Mucosa of rectum (tissue), 2 donors: ENCODE data around the gene CACNA1B.

Experiments
- H3K27ac ChIP-seq, 2 donors: one replicate each; pipeline ENCODE4 v1.7.0; 2013; ENCODE audit warnings: inconsistent platforms in 2 of 2, low read depth in 2 of 2, low read length in 2 of 2
- H3K27me3 ChIP-seq, 2 donors: one replicate each; pipeline ENCODE4 v1.7.0; 2013; ENCODE audit warnings: low read length in 2 of 2; ENCODE audit not compliant: control insufficient read depth in 2 of 2, insufficient read depth in 2 of 2
- H3K36me3 ChIP-seq, 2 donors: one replicate each; pipeline ENCODE4 v1.7.0; 2013; ENCODE audit warnings: low read length in 2 of 2; ENCODE audit not compliant: control insufficient read depth in 2 of 2, insufficient read depth in 2 of 2
- H3K4me1 ChIP-seq, 2 donors: one replicate each; pipeline ENCODE4 v1.7.0; 2013; ENCODE audit warnings: low read length in 2 of 2, mild to moderate bottlenecking in 1 of 2; ENCODE audit not compliant: control insufficient read depth in 2 of 2, insufficient read depth in 2 of 2
- H3K4me3 ChIP-seq, 2 donors: one replicate each; pipeline ENCODE4 v1.7.0; 2013; ENCODE audit warnings: low read length in 2 of 2
- H3K9ac ChIP-seq, 2 donors: one replicate each; pipeline ENCODE4 v1.7.0; 2013; ENCODE audit warnings: low read length in 2 of 2, low read depth in 1 of 2, mild to moderate bottlenecking in 1 of 2
- H3K9me3 ChIP-seq, 2 donors: one replicate each; pipeline ENCODE4 v1.7.0; 2013; ENCODE audit warnings: low read length in 2 of 2; ENCODE audit not compliant: control insufficient read depth in 2 of 2
- donor health status: healthy.
- donor health status: Normal muscosa, but diverticular disease.

The CACNA1B gene

DNA sequence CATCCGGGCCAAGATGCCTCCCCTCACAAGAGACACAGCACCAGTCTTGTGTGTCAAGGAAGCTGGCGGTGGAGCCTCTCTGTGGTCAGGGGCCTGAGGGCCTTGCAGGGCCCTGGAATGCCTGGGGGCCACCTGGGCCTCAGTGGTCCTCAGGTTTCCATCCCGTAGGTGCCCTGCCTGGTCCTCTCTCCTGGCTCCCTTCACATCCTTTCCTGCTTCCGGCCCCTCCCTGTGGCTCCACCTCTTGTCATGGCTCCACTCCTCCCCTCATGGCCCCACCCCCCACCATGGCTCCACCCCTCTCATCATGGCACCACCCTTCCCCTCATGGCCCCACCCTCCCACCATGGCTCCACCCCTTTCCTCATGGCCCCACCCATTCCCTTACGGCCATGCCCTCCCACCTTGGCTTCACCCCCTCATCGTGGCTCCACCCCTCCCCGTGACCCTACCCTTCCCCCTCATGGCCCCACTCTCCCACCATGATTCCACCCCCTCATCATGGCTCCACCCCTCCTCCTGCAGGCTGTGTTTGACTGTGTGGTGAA, 175.8 kb downstream of the CACNA1B start:
- Histone ChIP-seq H3K4me3 (no peak overlapping the region), H3K4me1 (no peaks in the 10 kb centered on the region), H3K27me3 (peaks cover 0 to 2% of the 10 kb centered on the region in 2 donors), H3K9ac (no peak overlapping the region), H3K36me3 (no peaks in the 10 kb centered on the region), H3K9me3 (no peaks in the 10 kb centered on the region), H3K27ac (no peak overlapping the region)

DNA sequence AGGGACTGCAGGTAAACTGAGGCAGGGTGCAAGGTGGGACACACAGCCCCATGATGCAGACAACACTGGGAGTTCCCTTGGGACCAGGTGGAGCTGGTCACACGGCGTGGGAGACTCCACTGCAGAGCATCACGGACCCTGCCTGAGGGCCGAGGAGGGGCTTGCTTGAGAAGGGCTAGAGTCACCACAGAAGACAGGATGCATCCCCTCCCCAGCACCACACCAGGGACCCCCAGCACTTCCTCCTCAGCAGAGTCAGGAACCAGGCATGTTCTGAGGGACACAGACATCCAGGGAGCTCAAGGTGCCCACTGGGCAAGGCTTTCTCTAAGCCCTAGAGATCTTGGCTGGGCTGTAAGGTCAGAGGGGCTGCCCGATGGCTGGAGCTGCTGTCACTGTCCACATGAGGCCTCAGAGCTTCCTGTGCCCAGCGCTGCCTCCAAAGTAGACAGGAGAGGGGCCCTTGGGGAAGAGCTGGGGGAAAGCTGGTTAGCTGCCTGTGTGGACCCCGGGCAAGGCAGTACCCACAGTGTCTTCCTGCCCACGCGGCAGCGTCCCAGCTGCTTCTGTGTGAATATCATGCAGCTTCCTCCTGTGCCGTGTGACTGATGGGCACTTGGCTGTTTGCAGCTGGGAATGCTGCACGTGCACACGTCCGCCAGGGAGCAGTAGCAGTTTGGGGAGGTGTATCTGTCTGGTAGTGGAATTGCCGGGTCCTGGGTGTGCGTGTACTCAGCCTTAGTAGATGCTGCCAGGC, 176.6 kb downstream of the CACNA1B start:
- H3K9me3 ChIP-seq, result no peaks in the 10 kb centered on the region
- H3K4me3 ChIP-seq, result no peak overlapping the region
- H3K36me3 ChIP-seq, result no peaks in the 10 kb centered on the region
- H3K27me3 ChIP-seq, result peaks cover 0 to 2% of the 10 kb centered on the region in 2 donors
- no peak overlapping the region for H3K9ac ChIP-seq
- H3K4me1 ChIP-seq, result no peaks in the 10 kb centered on the region
- no peak overlapping the region for H3K27ac ChIP-seq

DNA sequence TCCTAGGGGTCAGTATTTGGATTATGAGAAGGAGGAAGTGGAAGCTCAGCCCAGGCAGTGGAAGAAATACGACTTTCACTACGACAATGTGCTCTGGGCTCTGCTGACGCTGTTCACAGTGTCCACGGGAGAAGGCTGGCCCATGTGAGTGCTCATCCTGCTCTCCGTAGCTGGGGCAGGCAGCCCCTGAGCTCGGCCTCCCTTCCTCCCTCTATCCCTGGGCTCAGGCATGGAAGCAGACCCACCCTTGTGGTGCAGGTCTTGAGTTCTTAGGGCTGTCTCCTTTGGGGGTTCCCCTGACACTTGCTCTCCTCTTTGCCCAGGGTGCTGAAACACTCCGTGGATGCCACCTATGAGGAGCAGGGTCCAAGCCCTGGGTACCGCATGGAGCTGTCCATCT, 180.1 kb downstream of the CACNA1B start:
- Histone ChIP-seq H3K9me3 (no peaks in the 10 kb centered on the region), H3K36me3 (no peaks in the 10 kb centered on the region), H3K9ac (no peak overlapping the region), H3K27me3 (no peaks in the 10 kb centered on the region), H3K4me1 (no peaks in the 10 kb centered on the region), H3K27ac (no peak overlapping the region), H3K4me3 (no peak overlapping the region)

- Histone ChIP-seq H3K9me3 (no peaks in the 10 kb centered on the region), H3K4me1 (no peaks in the 10 kb centered on the region), H3K9ac (no peak overlapping the region), H3K27me3 (no peaks in the 10 kb centered on the region), H3K36me3 (no peaks in the 10 kb centered on the region), H3K4me3 (no peak overlapping the region), H3K27ac (no peak overlapping the region)
Measured at GRCh38 chr9:138058181-138058580, 180.6 kb downstream of the CACNA1B start.

- Histone ChIP-seq H3K9ac (no peak overlapping the region), H3K9me3 (no peaks in the 10 kb centered on the region), H3K27me3 (peaks cover 0 to under 1% of the 10 kb centered on the region in 2 donors), H3K27ac (no peak overlapping the region), H3K4me1 (no peaks in the 10 kb centered on the region), H3K36me3 (no peaks in the 10 kb centered on the region), H3K4me3 (no peak overlapping the region)
Measured at GRCh38 chr9:138059196-138059595, 181.6 kb downstream of the CACNA1B start.

DNA sequence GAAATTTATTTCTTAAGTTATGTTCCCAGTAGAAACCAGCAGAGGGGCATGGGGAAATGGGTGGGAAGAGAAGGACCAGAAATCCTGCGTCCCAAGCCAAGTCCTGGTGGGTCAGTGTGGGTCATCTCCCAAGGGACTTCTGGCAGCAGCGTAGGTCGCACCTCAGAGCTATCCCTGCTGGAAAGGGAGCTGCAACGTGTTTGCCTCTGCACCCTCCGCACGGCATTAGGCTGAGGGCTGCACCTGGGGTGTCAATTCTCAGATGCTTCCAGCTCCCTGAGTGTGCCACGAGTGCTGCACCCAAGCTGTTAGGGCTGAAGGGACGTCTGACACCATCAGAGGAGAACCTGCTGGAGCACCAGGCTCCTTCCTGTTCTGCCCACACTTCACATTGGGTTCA, 182.8 kb downstream of the CACNA1B start:
- peaks cover 0 to 3% of the 10 kb centered on the region in 2 donors for H3K27me3 ChIP-seq
- H3K4me1 ChIP-seq, result no peaks in the 10 kb centered on the region
- no peak overlapping the region for H3K4me3 ChIP-seq
- H3K9ac ChIP-seq, result no peak overlapping the region
- H3K27ac ChIP-seq, result no peak overlapping the region
- H3K9me3 ChIP-seq, result no peaks in the 10 kb centered on the region
- no peaks in the 10 kb centered on the region for H3K36me3 ChIP-seq

GRCh38 chr9:138060881-138061280, 183.3 kb downstream of the CACNA1B start:
- peaks cover 0 to 3% of the 10 kb centered on the region in 2 donors for H3K27me3 ChIP-seq
- H3K4me1 ChIP-seq, result no peaks in the 10 kb centered on the region
- H3K9me3 ChIP-seq, result no peaks in the 10 kb centered on the region
- no peak overlapping the region for H3K9ac ChIP-seq
- no peaks in the 10 kb centered on the region for H3K36me3 ChIP-seq
- H3K4me3 ChIP-seq, result no peak overlapping the region
- no peak overlapping the region for H3K27ac ChIP-seq

- H3K27me3 ChIP-seq, result peaks cover 0 to 3% of the 10 kb centered on the region in 2 donors
- H3K4me3 ChIP-seq, result no peak overlapping the region
- no peak overlapping the region for H3K9ac ChIP-seq
- no peaks in the 10 kb centered on the region for H3K9me3 ChIP-seq
- no peaks in the 10 kb centered on the region for H3K4me1 ChIP-seq
- no peaks in the 10 kb centered on the region for H3K36me3 ChIP-seq
- no peak overlapping the region for H3K27ac ChIP-seq
Measured at GRCh38 chr9:138061631-138062030, 184.0 kb downstream of the CACNA1B start.

- Histone ChIP-seq H3K9ac (no peak overlapping the region), H3K4me1 (no peaks in the 10 kb centered on the region), H3K27ac (no peak overlapping the region), H3K36me3 (no peaks in the 10 kb centered on the region), H3K4me3 (no peak overlapping the region), H3K9me3 (no peaks in the 10 kb centered on the region), H3K27me3 (peaks cover 0 to 3% of the 10 kb centered on the region in 2 donors)
Measured at GRCh38 chr9:138062196-138062595, 184.6 kb downstream of the CACNA1B start.

GRCh38 chr9:138063033-138063432, 185.5 kb downstream of the CACNA1B start:
- Histone ChIP-seq H3K27me3 (peaks cover 0 to 3% of the 10 kb centered on the region in 2 donors), H3K4me3 (no peak overlapping the region), H3K9ac (no peak overlapping the region), H3K36me3 (no peaks in the 10 kb centered on the region), H3K4me1 (no peaks in the 10 kb centered on the region), H3K27ac (no peak overlapping the region), H3K9me3 (no peaks in the 10 kb centered on the region)
